ENCODE data around the gene ACOXL. TPM values are rescaled to one million over a fixed set of nuclear protein-coding genes. Genes with fewer than 3 reads are reported as not detected.

ACOXL gene
- total and polyA plus RNA-seq, 2 of the 8 experiments (the other 6 are each of a cell fraction or from before 2014, with no cell fraction given) = 11.4 to 20.6 TPM

DNA sequence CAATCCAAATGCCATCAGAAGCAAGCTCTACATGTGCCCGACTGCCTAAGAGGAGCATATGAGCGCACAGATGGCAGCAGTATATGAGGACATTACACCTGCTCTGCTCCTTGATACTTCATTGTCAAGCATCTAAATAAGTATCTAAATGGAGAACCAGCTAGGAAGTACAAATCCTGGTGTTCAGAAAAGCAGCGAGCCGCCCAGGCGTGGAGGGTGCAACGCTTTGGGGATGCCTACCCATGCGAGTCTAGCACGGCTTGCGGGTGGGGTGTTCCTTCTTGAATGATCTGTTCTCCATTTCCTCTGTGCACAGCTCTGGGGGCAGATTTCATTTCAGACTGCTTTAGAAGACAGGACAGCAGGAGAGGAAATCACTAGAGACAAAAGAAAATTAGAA lies 325.3 kb downstream of the ACOXL start:
- Histone ChIP-seq H3K9me3 (ENCODE audit: insufficient read depth in 2 of 2, low read depth in 1 of 2, low read length in 1 of 2) (no peaks in the 10 kb centered on the region), H3K27ac (ENCODE audit: low read depth, low read length) (no peak overlapping the region), H2BK15ac (ENCODE audit: low read length) (no peak overlapping the region), H2BK12ac (ENCODE audit: low read depth, low read length) (no peak overlapping the region), H3K4ac (replicated peaks; ENCODE audit: insufficient read length, low read depth, low read length) (no peak overlapping the region), H2AFZ (ENCODE audit: low read length) (no peak overlapping the region), H3K79me2 (ENCODE audit: control insufficient read depth in 1 of 2, insufficient read depth in 2 of 2, low read length in 2 of 2) (no peaks in the 10 kb centered on the region), H4K8ac (ENCODE audit: extremely low read depth, insufficient read depth, low read length) (no peak overlapping the region), H3K4me1 (replicated peaks in 1 of 4; ENCODE audit: control insufficient read depth in 3 of 4, insufficient read depth in 4 of 4, low read length in 3 of 4) (no peaks in the 10 kb centered on the region), H3K14ac (ENCODE audit: insufficient read length) (no peak overlapping the region), H3K23ac (ENCODE audit: insufficient read length) (no peak overlapping the region), H3K4me3 (ENCODE audit: extremely low read depth in 1 of 4, insufficient read depth in 2 of 4, low read depth in 3 of 4, low read length in 4 of 4) (no peak overlapping the region), H3K18ac (ENCODE audit: extremely low read depth, low read length) (no peak overlapping the region), H2BK20ac (ENCODE audit: low read length) (no peak overlapping the region), H3K27me3 (replicated peaks in 1 of 4; ENCODE audit: control insufficient read depth in 3 of 4, extremely low read depth in 1 of 4, insufficient read depth in 3 of 4, low read length in 3 of 4) (no peaks in the 10 kb centered on the region), H3K9ac (replicated peaks in 1 of 4; ENCODE audit: extremely low read depth in 1 of 4, low read depth in 3 of 4, low read length in 3 of 4) (no peak overlapping the region), H3K4me2 (ENCODE audit: insufficient read depth in 1 of 2, low read depth in 2 of 2, low read length in 2 of 2) (no peak overlapping the region), H3K23me2 (ENCODE audit: low read depth, low read length) (no peaks in the 10 kb centered on the region), H3K56ac (replicated peaks; ENCODE audit: insufficient read length, low read depth, low read length) (no peak overlapping the region), H4K91ac (replicated peaks; ENCODE audit: insufficient read length, low read length) (no peak overlapping the region), H2BK5ac (ENCODE audit: low read depth, low read length) (no peak overlapping the region), H3K79me1 (ENCODE audit: low read depth, low read length) (no peaks in the 10 kb centered on the region), H3K36me3 (ENCODE audit: control insufficient read depth in 2 of 4, insufficient read depth in 4 of 4, low read length in 3 of 4) (no peaks in the 10 kb centered on the region), H4K5ac (ENCODE audit: insufficient read length, low read depth, low read length) (no peak overlapping the region), H4K20me1 (replicated peaks in 1 of 2; ENCODE audit: control insufficient read depth in 1 of 2, insufficient read depth in 2 of 2, low read length in 2 of 2) (no peaks in the 10 kb centered on the region), H2AK5ac (ENCODE audit: low read depth, low read length) (no peak overlapping the region), H2BK120ac (replicated peaks; ENCODE audit: low read depth, low read length) (no peak overlapping the region)
- FAIRE-seq (no peak), DNase-seq (ENCODE audit: low read depth in 1 of 2, low spot score in 2 of 2) (no peak)
- CTCF ChIA-PET (ENCODE audit: partially characterized antibody) = interaction anchor here (0.9 to 1.8 kb wide), 4 partner anchors 9 to 204 kb away, joined by 3 to 6 read pairs (median 3); no protein-coding TSS in a partner anchor
- TF ChIP-seq RFX5 (IDR thresholded peaks at IDR 0.05; ENCODE audit: borderline replicate concordance, low read depth, low read length) = no peak
- TF ChIP-seq, protein P1, sequence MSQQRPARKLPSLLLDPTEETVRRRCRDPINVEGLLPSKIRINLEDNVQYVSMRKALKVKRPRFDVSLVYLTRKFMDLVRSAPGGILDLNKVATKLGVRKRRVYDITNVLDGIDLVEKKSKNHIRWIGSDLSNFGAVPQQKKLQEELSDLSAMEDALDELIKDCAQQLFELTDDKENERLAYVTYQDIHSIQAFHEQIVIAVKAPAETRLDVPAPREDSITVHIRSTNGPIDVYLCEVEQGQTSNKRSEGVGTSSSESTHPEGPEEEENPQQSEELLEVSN (IDR thresholded peaks at IDR 0.05) = no peak
- TF ChIP-seq GTF2F1 (IDR thresholded peaks at IDR 0.05; ENCODE audit: borderline replicate concordance, low read depth, low read length) = no peak
- TF ChIP-seq ZNF274 (IDR thresholded peaks at IDR 0.05; ENCODE audit: borderline replicate concordance, extremely low read depth, low read length) = no peak
- TF ChIP-seq NRF1 (IDR thresholded peaks at IDR 0.05; ENCODE audit: low read depth, low read length) = no peak
- no peak for TF ChIP-seq KDM4A (IDR thresholded peaks at IDR 0.05; ENCODE audit: low read depth, low read length, severe bottlenecking)
- TF ChIP-seq HDAC2 (IDR thresholded peaks at IDR 0.05; ENCODE audit: borderline replicate concordance in 1 of 2, low read depth in 2 of 2, low read length in 2 of 2) = no peak
- no peak for TF ChIP-seq SP2 (IDR thresholded peaks at IDR 0.05; ENCODE audit: low read length)
- no peak for TF ChIP-seq BACH1 (IDR thresholded peaks at IDR 0.05; ENCODE audit: low read length)
- no peak for TF ChIP-seq GABPA (IDR thresholded peaks at IDR 0.05; ENCODE audit: borderline replicate concordance, insufficient read depth, low read length)
- TF ChIP-seq SUZ12 (IDR thresholded peaks at IDR 0.05; ENCODE audit: low read length) = no peak
- no peak for TF ChIP-seq EZH2 (IDR thresholded peaks at IDR 0.05; ENCODE audit: low read depth, low read length, severe bottlenecking)
- no peak for TF ChIP-seq BRCA1 (IDR thresholded peaks at IDR 0.05; ENCODE audit: low read depth, low read length)
- POLR2A ChIA-PET (ENCODE audit: partially characterized antibody) = interaction anchor here (1.1 kb wide), 1 partner anchor 9 kb away, joined by 3 read pairs; no protein-coding TSS in a partner anchor
- WGBS, 2 experiments (ENCODE audit: extremely low coverage in 1 of 2, insufficient coverage in 1 of 2, insufficient read length in 1 of 2, insufficient replicate concordance in 2 of 2, low coverage in 1 of 2, low lambda C conversion rate in 2 of 2, missing lambda C conversion rate in 1 of 2) = 86% methylated on average over 9 of the region's 9 CpGs; no CpG with 5 or more reads in 1 of the 2 experiments
